Peyer's patch (tissue), 4 donors: ENCODE data around the gene PCDHB6. TPM values are rescaled to one million over a fixed set of nuclear protein-coding genes. Genes with fewer than 3 reads are reported as not detected.
"Not testable (repeated sequence)": the region's sequence is repeated elsewhere in the genome, so short reads cannot be mapped to it uniquely, and the experiment has no call there.

ENCODE experiments used
- DNase-seq, 3 donors: peaks; one replicate each; pipeline ENCODE4 v3.0.0-alpha.2; 2017 to 2019
- H3K27ac ChIP-seq, 4 donors: fragments of 200-600 bp; sonication (generic); one replicate each; pipeline ENCODE4 v1.5.1; 2016 to 2019
- H3K27me3 ChIP-seq, 2 donors: fragments of 200-600 bp; sonication (generic); one replicate each; pipeline ENCODE4 v1.5.1; 2019
- H3K36me3 ChIP-seq, 3 donors: fragments of 200-600 bp; sonication (generic); one replicate each; pipeline ENCODE4 v1.5.1; 2016 to 2019
- H3K4me1 ChIP-seq, 4 donors: fragments of 200-600 bp; sonication (generic); one replicate each; pipeline ENCODE4 v1.5.1; 2016 to 2019
- H3K4me3 ChIP-seq, 4 donors: fragments of 200-600 bp; sonication (generic); 1 replicate in 3 of 4; 2 replicates in 1 of 4; pipeline ENCODE4 v1.5.1; 2016 to 2019; ENCODE audit warnings: mild to moderate bottlenecking in 1 of 4
- H3K9me3 ChIP-seq, 4 donors: fragments of 200-600 bp; sonication (generic); one replicate each; pipeline ENCODE4 v1.5.1; 2016 to 2019; ENCODE audit warnings: mild to moderate bottlenecking in 1 of 4
- CTCF ChIP-seq, 6 experiments: fragments of 450-650 bp in 4 of 6; fragments of 200-600 bp in 2 of 6; sonication (generic) in 1 of 6; IDR thresholded peaks; one replicate each; pipeline ENCODE4 v1.5.1; 2017 to 2019; ENCODE audit warnings: antibody characterized with exemption in 6 of 6, mild to moderate bottlenecking in 3 of 6, moderate library complexity in 1 of 6
- POLR2A ChIP-seq, 2 donors: fragments of 450-650 bp; IDR thresholded peaks; one replicate each; pipeline ENCODE4 v1.5.1; 2017; ENCODE audit warnings: antibody characterized with exemption in 2 of 2, mild to moderate bottlenecking in 2 of 2, moderate library complexity in 2 of 2
- total RNA-seq, 4 donors: library from RNA; depleted of rRNA; stranded (reverse); fragments of >200 nt; gene quantifications; one replicate each; pipeline ENCODE4 v1.1.0, GENCODE V29; 2016

PCDHB6 gene
- total RNA-seq, 4 donors from 2014 or later, result 0.54 TPM; not detected in 3

GRCh38 chr5:141196363-141196762, 46.5 kb downstream of the PCDHB6 start:
- Histone ChIP-seq H3K9me3 (peaks cover 0 to 45% (median 0%) of the 10 kb centered on the region in 4 donors), H3K27me3 (no peaks in the 10 kb centered on the region), H3K36me3 (no peaks in the 10 kb centered on the region), H3K4me1 (no peaks in the 10 kb centered on the region), H3K4me3 (no peak overlapping the region), H3K27ac (no peak overlapping the region)
- no peak for DNase-seq
- no peak for TF ChIP-seq CTCF (IDR thresholded peaks at IDR 0.05)
- no peak for TF ChIP-seq POLR2A (IDR thresholded peaks at IDR 0.05)

GRCh38 chr5:141199359-141200235, 49.7 kb downstream of the PCDHB6 start, which contains the start of gene PCDHB11:
Gene PCDHB11 (plus strand): TSS chr5:141199627. CDS start chr5:141199775, 148 bp downstream.
- TF ChIP-seq POLR2A (IDR thresholded peaks at IDR 0.05) (no peak), CTCF (IDR thresholded peaks at IDR 0.05) (peak in 1 of 6 experiments; percentile 10)

GRCh38 chr5:141201126-141201525, 51.3 kb downstream of the PCDHB6 start:
- not testable (repeated sequence) for H3K27ac ChIP-seq, H3K27me3 ChIP-seq, H3K4me3 ChIP-seq, H3K4me1 ChIP-seq, DNase-seq, H3K36me3 ChIP-seq
- H3K9me3 ChIP-seq, result peaks cover 0 to 44% (median 0%) of the 10 kb centered on the region in 4 donors

More at GRCh38 chr5:141199359-141200235, 49.7 kb downstream of the PCDHB6 start, which contains the start of gene PCDHB11:
- no peaks in the 10 kb centered on the region for H3K27me3 ChIP-seq
- no peaks in the 10 kb centered on the region for H3K4me1 ChIP-seq
- peaks cover 0 to 44% (median 0%) of the 10 kb centered on the region in 4 donors for H3K9me3 ChIP-seq
- no peak within 1 kb of the TSS for H3K27ac ChIP-seq
- no peak within 1 kb of the TSS for H3K4me3 ChIP-seq
- DNase-seq, result no peak
- H3K36me3 ChIP-seq, result no peaks in the 10 kb centered on the region

GRCh38 chr5:141201646-141202045, 51.8 kb downstream of the PCDHB6 start:
- H3K36me3 ChIP-seq, H3K27me3 ChIP-seq, H3K4me1 ChIP-seq, H3K4me3 ChIP-seq, H3K27ac ChIP-seq, DNase-seq: not testable (repeated sequence)
- H3K9me3 ChIP-seq, result peaks cover 0 to 40% (median 0%) of the 10 kb centered on the region in 4 donors

Other genes starting within 250 kb of the PCDHB6 start
- 1 to 10 TPM in 1 of 4 donors, under 1 TPM in 1, not detected in 2; 0.54 to 2.5 TPM for gene PCDHAC1, start 223.8 kb upstream of the PCDHB6 start, total RNA-seq
- 1 to 10 TPM in 1 of 4 donors, under 1 TPM in 3; 0.18 to 1.7 (median 0.43) TPM for gene PCDHAC2, start 183.6 kb upstream of the PCDHB6 start, total RNA-seq
- gene PCDHB1, start 98.7 kb upstream of the PCDHB6 start, total RNA-seq, result not detected
- 1 to 10 TPM in 1 of 4 donors, under 1 TPM in 3; 0.35 to 1.3 (median 0.65) TPM for gene PCDHB2, start 55.4 kb upstream of the PCDHB6 start, total RNA-seq
- 1 to 10 TPM in 2 of 4 donors, under 1 TPM in 1, not detected in 1; 0.70 to 4.1 (median 1.1) TPM for gene PCDHB3, start 49.6 kb upstream of the PCDHB6 start, total RNA-seq
- gene PCDHB4, start 28.2 kb upstream of the PCDHB6 start, total RNA-seq, result 1 to 10 TPM in 2 of 4 donors, under 1 TPM in 1, not detected in 1; 0.80 to 6.6 (median 1.2) TPM
- under 1 TPM in 1 of 4 donors, not detected in 3; 0.18 TPM for gene PCDHB5, start 14.9 kb upstream of the PCDHB6 start, total RNA-seq
- under 1 TPM in 2 of 4 donors, not detected in 2; 0.53 to 0.54 TPM for gene PCDHB7, start 22.6 kb downstream of the PCDHB6 start, total RNA-seq
- gene PCDHB8, start 27.7 kb downstream of the PCDHB6 start, total RNA-seq, result not detected
- 1 to 10 TPM in 1 of 4 donors, under 1 TPM in 2, not detected in 1; 0.35 to 5.8 (median 0.40) TPM for gene PCDHB16, start 32.3 kb downstream of the PCDHB6 start, total RNA-seq
- 1 to 10 TPM in 1 of 4 donors, under 1 TPM in 3; 0.18 to 1.7 (median 0.39) TPM for gene PCDHB9, start 37.1 kb downstream of the PCDHB6 start, total RNA-seq
- gene PCDHB10, start 42.3 kb downstream of the PCDHB6 start, total RNA-seq, result under 1 TPM in 3 of 4 donors, not detected in 1; 0.54 to 0.83 (median 0.76) TPM
- 1 to 10 TPM in 1 of 4 donors, under 1 TPM in 1, not detected in 2; 0.27 to 2.8 TPM for gene PCDHB11, start 49.6 kb downstream of the PCDHB6 start, total RNA-seq
- 1 to 10 TPM in 1 of 4 donors, under 1 TPM in 3; 0.35 to 4.1 (median 0.88) TPM for gene PCDHB12, start 58.7 kb downstream of the PCDHB6 start, total RNA-seq
- gene PCDHB13, start 63.9 kb downstream of the PCDHB6 start, total RNA-seq, result under 1 TPM; 0.13 to 0.83 (median 0.32) TPM
- gene PCDHB14, start 73.3 kb downstream of the PCDHB6 start, total RNA-seq, result 1 to 10 TPM in 1 of 4 donors, under 1 TPM in 2, not detected in 1; 0.19 to 1.1 (median 0.54) TPM
- gene PCDHB15, start 95.3 kb downstream of the PCDHB6 start, total RNA-seq, result under 1 TPM in 2 of 4 donors, not detected in 2; 0.27 to 0.35 TPM
- gene SLC25A2, start 154.0 kb downstream of the PCDHB6 start, total RNA-seq, result 1 to 10 TPM; 1.1 to 4.1 (median 2.9) TPM
- 10 to 100 TPM; 42.2 to 80.0 (median 47.5) TPM for gene TAF7, start 170.7 kb downstream of the PCDHB6 start, total RNA-seq
- 1 to 10 TPM in 1 of 4 donors, not detected in 3; 1.7 TPM for gene PCDHGA1, start 180.5 kb downstream of the PCDHB6 start, total RNA-seq
- gene PCDHGA2, start 188.7 kb downstream of the PCDHB6 start, total RNA-seq, result 1 to 10 TPM in 2 of 4 donors, under 1 TPM in 1, not detected in 1; 0.57 to 1.7 (median 1.1) TPM
- 1 to 10 TPM in 1 of 4 donors, under 1 TPM in 2, not detected in 1; 0.40 to 1.7 (median 0.76) TPM for gene PCDHGA3, start 193.8 kb downstream of the PCDHB6 start, total RNA-seq
- under 1 TPM in 3 of 4 donors, not detected in 1; 0.27 to 0.53 (median 0.47) TPM for gene PCDHGB1, start 200.0 kb downstream of the PCDHB6 start, total RNA-seq
- 1 to 10 TPM in 2 of 4 donors, under 1 TPM in 2; 0.27 to 3.3 (median 0.81) TPM for gene PCDHGA4, start 205.0 kb downstream of the PCDHB6 start, total RNA-seq
- 1 to 10 TPM; 1.2 to 5.8 (median 1.6) TPM for gene PCDHGB2, start 209.9 kb downstream of the PCDHB6 start, total RNA-seq
- 10 to 100 TPM in 1 of 4 donors, 1 to 10 TPM in 2, under 1 TPM in 1; 0.94 to 10.7 (median 1.7) TPM for gene PCDHGA5, start 214.1 kb downstream of the PCDHB6 start, total RNA-seq
- gene PCDHGB3, start 220.2 kb downstream of the PCDHB6 start, total RNA-seq, result 1 to 10 TPM; 1.6 to 5.0 (median 2.0) TPM
- 1 to 10 TPM in 2 of 4 donors, under 1 TPM in 2; 0.70 to 4.1 (median 1.0) TPM for gene PCDHGA6, start 223.8 kb downstream of the PCDHB6 start, total RNA-seq
- gene PCDHGA7, start 232.7 kb downstream of the PCDHB6 start, total RNA-seq, result 1 to 10 TPM in 2 of 4 donors, under 1 TPM in 2; 0.35 to 2.5 (median 0.95) TPM
- gene PCDHGB4, start 237.6 kb downstream of the PCDHB6 start, total RNA-seq, result 1 to 10 TPM; 1.1 to 3.3 (median 1.9) TPM
- gene PCDHGA8, start 242.6 kb downstream of the PCDHB6 start, total RNA-seq, result 1 to 10 TPM in 2 of 4 donors, under 1 TPM in 2; 0.35 to 2.5 (median 1.1) TPM
- 1 to 10 TPM; 2.3 to 9.1 (median 2.9) TPM for gene PCDHGB5, start 247.9 kb downstream of the PCDHB6 start, total RNA-seq